ENCODE data around the gene RAB6A.
"Not testable (repeated sequence)": the region's sequence is repeated elsewhere in the genome, so short reads cannot be mapped to it uniquely, and the experiment has no call there.

Gene RAB6A

DNA sequence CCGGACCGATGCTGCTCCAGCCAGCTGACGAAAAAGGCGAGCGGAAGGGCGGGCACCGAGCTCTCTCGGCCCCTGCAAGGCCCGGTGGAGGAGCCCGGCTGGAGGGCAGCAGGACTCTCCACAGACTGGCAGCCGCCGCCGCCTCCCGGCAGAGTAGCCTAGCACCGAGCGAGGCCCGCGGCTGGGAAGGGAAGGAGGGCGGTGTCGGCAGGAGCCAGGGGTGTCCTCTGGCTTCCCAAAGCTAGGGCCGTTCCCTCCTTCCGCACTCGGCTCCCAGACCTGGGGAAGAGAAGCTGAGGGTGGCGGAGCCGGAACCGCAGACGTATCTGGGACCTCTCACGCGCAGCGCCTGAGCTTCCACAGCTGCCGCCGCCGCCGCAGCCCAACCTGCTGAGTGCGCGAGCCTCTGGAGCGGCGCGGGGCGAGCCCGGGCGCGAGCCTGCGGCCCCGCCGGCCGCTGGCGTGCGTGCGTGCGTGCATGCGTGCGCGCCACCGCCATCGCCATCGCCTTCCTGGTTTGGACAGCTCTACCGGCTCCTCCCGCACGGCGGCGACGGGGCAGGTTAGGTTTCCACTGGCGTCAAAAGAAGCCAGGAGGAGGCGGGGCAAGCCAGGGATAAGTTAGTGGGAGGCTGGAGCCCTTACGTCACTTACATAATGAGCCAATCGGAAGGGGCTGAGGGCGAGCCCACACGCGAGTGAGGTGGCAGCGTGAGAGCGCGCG is at the start of gene RAB6A:
Gene RAB6A (minus strand): TSS at position 396 of the 724 bp plus-strand sequence. CDS start 439 bp downstream, outside the sequence.
- DNase-seq = peak; percentile 99

DNA sequence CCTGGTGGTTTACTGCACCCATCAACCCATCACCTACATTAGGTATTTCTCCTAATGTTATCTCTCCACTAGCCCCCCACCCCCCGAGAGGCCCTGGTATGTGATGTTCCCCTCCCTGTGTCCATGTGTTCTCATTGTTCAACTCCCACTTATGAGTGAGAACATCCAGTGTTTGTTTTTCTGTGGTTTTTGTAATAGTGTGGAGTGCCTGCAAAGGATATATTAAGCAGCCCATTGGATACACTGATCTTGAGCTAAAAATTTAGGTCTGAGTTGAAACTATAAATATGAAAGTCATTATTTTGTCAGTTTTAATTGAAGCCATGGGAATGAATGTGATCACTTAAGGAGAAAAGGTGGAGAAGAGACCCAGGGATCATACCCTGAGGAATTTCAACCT is 49.8 kb upstream of the RAB6A start:
- DNase-seq = peak; percentile 19

DNA sequence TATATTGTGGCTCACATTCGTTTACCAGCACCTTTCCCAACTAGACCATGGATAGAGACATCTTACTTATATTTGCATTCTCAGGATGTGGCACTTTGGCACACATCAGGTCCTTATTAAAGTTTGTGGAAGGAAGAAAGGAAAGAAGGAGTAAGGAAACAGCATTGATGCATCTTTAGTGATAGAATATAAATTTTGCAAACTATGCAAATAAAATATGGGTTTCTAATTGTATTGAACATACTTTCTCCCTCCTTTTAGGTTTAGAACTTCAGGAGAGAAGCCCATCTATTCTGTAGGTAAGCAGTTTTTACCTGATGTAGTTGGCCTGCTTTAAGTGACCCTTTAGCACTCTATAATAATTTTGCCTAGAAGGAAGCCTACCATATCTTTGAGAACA is 47.2 kb upstream of the RAB6A start:
- no peak for DNase-seq

DNA sequence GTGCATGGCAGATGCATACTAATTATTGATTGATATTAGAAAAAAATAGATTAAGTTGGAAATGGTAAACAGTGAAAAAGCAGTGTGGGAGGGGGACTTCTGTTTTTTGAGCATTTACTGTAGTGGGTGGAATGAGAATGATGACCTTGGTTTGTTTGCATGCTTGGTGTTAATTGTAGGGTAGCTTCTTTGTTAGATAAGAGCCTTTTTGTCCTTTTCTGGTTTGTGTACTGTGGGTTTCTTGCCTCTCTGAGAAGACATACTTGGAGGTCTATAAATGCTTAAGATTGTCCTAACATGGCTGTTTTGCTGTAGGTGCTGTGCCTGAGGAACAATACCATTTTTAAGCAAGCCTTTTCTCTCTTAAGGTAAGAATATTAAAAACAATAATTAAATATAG is 43.8 kb upstream of the RAB6A start:
- no peak for DNase-seq

DNA sequence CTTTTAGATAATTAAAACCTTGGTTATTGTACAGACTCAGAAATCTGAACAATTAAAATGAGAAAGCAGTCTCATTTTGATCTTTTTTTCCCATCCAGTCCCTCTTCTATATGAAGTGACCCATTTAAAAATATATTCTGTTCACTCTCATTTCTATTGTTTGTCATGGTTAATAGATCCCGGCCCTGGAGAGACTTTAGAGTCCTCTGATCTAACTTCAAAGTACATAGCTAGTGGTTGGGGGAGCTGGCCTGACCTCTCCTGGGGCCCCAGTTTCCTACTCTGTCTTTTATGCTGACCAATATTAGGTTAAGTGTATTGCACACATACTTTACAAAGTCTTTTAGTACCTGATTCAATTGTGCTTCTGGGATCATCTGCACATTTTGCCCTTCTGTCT is 40.3 kb upstream of the RAB6A start:
- DNase-seq = no peak

DNA sequence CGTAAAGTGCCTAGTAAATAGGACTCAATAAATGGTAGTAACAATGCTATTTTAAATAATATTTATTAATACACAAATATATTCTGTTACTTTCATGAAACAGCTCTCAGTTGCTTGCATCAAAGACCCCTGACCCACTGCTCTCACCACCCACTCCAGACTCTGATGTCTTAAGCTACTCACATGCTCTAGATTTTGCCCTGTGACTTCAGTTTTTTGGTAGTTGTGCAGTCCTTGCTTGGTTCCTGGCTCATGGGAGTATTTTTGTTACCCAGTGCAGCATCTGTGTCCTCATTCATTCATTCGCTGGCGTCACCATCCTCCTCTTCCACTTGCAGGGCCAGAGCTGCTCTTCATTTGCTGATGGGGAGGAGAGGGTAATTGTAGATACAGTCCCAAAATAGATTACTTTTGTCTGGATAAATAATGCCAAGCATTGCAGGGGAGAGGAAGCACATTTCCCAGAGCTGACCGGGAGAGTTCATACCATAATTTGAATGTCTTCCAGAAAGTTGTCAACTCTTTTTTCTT is 39.5 kb upstream of the RAB6A start:
- no peak for DNase-seq

DNA sequence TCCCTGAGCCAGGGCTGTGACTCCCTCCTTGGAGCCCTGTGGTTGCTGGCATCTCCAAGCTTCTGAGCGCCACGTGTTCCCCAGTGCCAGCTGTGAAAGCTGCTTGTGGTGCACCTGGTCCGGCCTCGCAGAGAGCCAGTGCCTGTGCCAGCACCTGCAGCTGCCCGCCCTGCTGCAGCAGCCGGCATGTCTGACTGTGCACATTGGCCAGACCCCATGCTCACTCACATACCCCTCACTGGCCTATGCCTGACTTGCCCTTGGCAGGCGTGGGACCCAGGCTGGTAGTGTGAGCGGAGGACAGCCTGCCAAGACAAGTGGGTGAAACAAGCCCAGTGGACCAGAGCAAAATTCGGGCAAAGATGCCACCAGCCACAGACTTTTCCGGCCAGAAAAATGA is 36.6 kb upstream of the RAB6A start:
- DNase-seq = no peak

DNA sequence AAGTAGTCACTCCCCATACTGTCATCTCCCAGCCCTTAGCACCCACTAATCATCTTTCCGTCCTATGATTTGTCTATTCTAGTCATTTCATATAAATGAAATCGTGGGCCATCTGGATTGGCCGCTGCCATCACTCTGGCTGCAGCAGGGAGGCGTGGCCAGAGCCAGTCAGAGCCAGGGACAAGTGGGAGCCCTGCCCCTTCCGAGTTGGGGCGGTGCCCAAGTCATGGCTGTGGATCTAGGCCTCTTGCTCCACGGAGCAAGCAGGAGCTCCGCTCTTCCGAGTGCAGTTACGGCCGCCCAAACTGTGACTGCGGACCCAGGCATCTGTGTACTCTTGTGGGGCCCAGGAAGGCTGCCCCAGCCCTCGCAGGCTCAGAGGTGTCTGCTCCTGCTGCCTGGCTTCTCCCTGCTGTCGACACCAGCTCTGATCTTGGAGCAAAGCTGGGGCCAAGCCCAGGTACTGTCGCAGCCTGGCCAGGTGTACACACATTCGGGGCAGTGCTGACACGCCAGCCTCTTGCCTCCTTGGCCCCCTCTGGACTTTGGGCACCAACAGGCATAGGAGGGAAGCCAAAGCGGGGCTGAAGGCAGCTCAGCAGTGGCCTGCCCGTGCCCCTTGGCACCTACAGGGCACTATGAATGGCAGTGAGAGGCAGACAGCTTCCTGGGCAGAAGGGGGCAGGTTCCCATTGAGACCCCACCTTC is 35.2 kb upstream of the RAB6A start:
- no peak for DNase-seq

DNA sequence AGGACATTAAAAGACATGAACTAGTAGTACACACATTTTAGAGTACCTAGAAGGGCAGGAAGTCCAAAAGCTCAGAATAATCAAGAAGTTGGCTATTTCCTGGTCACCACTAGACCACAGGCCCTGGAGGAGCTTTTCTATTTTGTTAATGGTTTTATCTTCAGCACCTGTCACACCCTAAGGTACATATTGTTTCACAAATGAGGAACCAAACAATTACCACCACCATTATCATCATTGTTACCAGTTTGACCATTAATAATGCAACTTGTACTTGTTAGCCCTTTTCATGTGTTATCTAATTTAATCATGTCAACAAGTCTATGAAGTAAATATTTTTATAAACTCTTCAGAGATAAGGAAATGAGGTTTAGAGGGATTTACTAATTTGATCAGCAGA is 31.7 kb upstream of the RAB6A start:
- no peak for DNase-seq

DNA sequence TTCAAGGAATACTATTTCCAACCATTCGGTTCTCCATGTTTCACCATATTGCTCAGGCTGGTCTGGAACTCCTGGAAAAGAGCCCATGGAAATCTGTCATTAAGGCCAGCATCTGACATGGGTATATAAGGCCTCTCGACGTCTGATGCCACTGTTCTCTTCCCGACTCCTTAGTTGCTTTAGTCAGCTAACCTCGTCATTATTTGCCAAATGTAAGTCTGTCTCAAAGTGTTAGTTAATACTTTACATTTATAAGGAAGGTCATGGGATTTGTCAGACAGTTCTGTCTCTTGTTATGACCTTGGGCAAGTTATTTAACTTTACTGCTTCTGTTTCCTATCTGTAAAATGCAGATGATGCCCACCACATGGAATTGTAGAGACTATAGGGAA is 28.4 kb upstream of the RAB6A start:
- DNase-seq = no peak

DNA sequence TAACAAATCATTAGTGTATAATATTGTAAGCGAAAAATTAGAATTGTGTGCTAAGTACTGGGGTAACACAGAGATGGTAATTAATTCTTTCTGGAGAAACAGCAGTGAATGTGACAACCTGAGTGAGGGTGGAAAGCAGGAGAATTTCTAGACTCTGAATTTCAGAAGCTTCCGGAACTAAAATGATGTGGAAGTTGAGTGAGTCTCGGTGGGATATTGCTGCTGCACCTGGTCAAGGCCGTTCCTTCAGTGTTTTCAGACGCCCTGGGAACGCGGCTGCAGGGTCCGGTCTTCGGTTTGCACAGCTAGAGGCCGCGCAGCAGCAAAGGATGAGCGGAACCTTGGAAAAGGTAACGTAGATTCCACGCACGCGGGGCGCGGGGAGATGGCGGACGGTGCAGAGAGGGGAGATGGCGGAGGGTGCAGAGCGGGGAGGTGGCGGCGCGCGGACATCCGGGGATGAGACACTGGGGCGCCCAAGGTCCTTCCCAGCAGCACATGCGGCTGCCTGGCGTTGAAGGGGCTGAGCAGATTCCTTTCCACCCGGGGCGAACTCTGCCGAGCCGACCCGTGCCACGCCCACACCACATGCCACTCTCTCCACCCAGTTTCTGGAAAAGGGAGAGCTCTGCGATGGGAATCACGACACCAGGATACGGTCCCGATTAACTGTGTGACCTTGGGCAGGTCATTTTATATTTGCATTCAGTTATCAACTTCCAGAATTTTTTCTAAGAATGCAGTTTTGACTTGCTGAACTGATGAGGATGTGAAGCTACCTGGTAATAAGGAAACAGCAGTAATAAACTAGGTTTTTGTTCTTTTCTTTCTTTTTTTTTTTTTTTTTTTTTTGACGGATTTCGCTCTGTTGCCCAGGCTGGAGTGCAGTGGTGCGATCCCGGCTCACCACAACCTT is 27.0 kb upstream of the RAB6A start, which contains the start of gene MRPL48:
Gene MRPL48 (plus strand): TSS at position 232 of the 916 bp plus-strand sequence. CDS start 98 bp downstream, at position 330.
- peak; percentile 92 for DNase-seq

DNA sequence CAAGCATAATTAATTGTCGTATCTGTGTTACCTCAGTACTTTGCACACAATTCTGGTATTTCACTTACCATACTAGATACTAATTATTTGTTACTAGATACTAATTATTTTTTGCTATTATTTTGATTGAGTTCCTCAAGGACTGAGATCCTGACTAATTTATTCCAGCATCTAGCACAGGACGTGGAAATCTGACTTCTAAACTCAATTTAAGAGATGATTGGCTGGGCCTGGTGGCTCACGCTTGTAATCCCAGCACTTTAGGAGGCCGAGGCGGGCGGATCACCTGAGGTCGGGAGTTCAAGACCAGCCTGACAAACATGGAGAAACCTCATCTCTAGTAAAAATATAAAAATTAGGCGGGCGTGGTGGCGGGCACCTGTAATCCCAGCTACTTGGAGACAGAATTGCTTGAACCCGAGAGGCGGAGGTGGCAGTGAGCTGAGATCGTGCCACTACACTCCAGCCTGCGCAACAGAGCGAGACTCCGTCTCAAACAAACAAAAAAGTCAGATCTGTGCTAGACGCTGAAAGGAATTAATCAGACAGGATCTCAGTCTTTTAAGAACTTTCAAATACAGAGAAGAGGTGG is 26.3 kb upstream of the RAB6A start:
- DNase-seq = no peak

DNA sequence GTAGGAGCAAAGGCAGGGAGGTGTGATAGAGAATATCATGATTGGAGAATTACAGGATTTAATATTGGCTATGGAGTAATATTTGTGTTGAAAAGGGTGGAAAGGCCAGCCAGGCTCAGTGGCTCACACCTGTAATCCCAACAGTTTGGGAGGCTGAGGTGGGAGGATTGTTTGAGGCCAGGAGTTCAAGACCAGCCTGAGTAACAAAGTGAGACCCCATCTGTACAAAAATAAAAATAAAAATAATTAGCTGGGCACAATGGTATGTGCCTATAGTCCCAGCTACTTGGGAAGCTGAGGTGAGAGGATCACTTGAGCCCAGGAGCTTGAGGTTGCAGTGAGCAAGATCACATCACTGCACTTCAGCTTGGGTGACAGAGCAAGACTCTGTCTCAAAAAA is 24.6 kb upstream of the RAB6A start:
- DNase-seq = not testable (repeated sequence)

DNA sequence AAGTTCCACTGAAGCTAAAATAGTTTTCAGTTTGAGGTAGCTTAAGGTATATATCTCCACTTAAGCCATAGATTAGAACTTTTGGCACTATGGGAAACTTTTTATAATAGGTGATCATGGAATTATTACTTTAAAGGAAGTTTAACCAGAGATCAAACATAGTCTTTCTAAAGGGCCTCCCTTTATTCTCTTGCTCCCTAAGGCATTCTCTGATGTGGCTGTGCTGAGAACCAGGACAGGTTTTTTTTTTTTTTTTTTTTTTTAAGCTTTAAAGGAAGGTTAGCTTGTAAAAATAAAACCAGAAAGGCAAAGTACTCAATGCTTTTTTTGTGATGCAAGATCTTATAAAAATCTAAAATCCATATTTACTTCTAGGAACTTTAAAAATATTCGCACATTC is 23.9 kb upstream of the RAB6A start:
- DNase-seq = no peak

DNA sequence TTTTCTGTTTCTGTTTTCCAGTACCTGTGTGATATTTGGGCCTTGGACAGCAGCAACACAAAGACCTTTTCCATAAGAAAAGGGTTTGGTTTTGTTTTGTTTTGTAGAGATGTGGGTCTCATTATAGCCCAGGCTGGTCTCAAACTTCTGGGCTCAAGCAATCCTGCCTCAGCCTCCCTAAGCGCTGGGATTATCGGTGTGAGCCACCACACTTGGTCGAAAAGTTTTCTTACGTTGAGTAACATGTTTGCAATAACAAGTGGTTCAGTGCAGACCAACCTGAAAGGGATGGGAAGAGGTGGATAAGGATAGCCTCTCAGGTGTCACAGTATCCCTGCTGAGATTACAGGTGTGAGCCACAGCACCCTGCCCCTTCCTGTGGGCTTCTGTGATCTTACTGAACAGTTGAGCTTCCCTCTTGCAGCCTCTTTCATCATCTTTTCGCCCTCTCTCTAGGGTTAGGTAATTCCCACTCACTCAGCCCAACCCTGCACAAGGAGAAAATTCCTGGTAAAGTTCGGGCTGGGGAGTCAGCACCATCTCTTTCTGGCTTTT is 23.3 kb upstream of the RAB6A start:
- no peak for DNase-seq

DNA sequence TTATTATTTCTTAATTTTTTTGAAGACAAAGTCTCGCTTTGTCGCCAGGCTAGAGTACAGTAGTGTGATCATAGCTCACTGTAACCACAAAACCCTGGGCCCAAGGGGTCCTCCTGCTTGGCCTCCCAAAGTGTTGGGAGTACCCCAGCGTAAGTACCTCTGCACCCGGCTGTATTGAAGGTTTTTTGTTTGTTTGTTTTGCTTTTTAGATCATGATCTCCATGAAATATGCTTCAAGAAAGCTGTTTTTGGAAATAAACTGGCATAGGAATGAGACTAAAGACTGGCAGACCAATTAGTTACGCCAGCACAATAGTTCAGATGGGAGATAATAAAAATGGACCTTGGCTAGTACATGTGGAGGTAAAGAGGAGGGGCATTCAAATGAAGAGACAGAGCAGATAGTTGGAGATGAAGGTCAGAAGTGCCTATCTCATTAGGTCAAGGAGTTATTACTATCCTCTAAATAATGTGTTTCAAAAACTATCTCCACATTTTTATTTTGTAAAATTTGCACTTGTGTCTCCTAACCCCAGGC is 22.7 kb upstream of the RAB6A start:
- DNase-seq = no peak

DNA sequence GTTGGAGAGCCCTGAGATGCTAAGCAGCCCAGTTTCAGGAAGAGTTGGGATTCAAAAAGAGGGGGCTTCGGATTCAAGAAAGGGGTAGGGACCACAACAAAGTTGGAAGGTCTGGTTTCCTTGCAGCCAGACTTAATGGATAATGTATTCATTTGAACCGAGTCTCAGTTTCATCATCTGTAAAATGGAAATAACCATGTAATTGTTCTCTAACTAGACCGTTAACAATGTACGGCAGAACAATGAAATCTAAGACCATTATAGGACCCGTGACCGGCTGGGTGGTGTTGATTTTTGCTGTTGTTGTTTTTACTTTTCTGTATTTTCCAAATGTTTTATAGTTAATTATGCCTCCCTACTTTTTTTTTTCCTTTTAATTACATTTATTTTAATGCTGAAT is 20.4 kb upstream of the RAB6A start:
- DNase-seq = no peak

DNA sequence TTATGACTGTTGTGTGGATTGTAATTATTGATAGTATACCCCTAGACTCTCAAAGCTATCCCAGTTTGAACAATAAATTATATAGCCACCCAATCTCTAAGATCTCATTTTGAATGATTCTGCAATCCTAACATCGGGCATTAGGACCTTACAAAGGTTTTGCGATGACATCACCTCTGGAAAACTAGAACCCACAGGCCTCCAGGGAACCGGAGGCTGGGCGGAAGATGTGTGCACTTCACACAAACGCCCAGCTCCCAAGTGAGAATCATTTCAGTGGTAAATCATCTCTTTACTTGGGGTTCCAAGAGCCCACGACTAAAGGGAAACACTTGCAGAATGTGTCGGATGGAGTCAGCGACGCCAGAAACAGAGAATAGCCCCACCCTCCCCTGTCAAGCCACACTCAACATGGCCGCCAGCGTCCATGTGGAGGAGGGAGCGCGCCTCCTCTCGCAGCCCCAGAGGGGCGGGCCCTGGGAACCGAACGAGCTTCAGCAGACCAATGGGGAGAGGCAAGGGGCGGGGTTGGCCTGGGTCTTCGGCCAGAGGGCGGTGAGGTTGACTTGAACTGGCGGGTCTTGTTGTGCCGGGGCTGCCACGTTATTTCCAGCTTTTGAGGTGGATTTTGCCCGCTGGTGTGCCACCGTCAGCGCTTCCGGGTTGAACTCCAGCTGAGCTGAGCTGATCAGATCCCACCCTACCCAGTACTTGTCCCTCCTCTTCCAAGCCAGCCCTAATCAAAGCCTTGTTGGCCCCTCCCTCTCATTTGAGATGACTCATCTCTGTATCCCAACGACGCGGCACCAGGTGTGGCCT is 18.4 kb upstream of the RAB6A start:
- DNase-seq = peak; percentile 98

DNA sequence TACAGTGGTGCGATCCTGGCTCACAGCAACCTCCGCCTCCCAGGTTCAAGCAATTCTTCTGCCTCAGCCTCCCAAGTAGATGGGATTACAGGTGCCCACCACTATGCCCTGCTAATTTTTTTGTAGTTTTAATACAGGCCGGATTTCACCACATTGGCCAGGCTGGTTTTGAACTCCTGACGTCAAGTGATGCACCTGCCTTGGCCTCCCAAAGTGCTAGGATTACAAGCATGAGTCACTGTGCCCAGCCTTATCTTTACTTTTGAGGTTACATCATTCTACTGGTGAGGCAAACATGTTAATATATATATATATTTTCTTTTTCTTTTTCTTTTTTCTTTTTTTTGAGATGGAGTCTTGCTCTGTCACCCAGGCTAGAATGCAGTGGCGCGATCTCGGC is 9.9 kb upstream of the RAB6A start:
- not testable (repeated sequence) for DNase-seq

DNA sequence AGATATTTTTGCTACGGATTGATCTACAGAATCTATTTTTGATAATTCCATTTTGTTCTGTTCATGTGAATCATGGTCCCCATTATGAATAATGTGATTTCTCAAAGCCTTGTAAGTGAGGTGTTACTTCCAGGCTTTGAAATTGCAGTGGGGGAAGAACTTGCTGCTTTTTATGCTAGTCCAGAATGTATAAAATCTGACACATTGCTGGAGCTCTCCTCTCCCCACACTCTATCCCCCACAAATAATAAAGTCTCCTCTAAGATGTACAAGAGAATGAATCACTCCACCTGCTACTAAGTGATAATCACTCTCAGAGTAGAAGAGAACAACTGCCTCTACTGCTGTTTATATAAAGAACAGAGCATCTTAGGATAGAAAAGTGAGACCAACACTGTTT is 5.9 kb upstream of the RAB6A start:
- no peak for DNase-seq

DNA sequence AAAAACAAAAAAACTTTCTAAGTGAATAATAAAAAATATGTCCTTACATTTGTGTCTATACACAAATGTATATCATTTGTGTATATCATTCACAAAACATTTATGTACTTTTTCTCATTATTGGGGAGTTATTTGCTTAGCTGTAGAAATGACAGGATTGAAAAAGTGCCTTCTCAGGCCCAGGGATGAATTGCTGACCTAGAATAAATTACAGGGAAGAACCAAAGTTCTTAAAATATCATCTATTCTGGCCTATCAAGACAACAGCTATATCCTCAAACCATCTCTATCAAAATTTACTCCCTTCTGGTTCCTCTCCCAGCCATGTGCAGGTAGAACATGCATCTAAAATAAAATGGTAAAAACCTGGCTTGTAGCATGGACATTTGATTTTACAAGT is 1.9 kb upstream of the RAB6A start:
- DNase-seq = no peak

Data from kidney glomerular epithelial cell (primary cell).